ENCODE measurements around the gene INSRR.

GRCh38 chr1:156865258-156865657 lies 6.3 kb upstream of the INSRR start:
- TF ChIP-seq ATF3 (CRISPR knock-in tag; conservative IDR thresholded peaks at IDR 0.05) (no peak), HMGXB4 (CRISPR knock-in tag; IDR thresholded peaks at IDR 0.05) (no peak), IRF1 (CRISPR knock-in tag; IDR thresholded peaks at IDR 0.05) (no peak), CREM (CRISPR knock-in tag; IDR thresholded peaks at IDR 0.05) (no peak), NR3C1 (CRISPR knock-in tag; conservative IDR thresholded peaks at IDR 0.05; ENCODE audit: low read depth) (no peak), RELA (CRISPR knock-in tag; IDR thresholded peaks at IDR 0.05; ENCODE audit: borderline replicate concordance) (no peak), CREB1 (CRISPR knock-in tag; IDR thresholded peaks at IDR 0.05) (no peak), TEAD1 (CRISPR knock-in tag; IDR thresholded peaks at IDR 0.05) (no peak), ATF1 (CRISPR knock-in tag; IDR thresholded peaks at IDR 0.05) (no peak), EMX1 (CRISPR knock-in tag; IDR thresholded peaks at IDR 0.05) (no peak)
- TF ChIP-seq, protein P1, sequence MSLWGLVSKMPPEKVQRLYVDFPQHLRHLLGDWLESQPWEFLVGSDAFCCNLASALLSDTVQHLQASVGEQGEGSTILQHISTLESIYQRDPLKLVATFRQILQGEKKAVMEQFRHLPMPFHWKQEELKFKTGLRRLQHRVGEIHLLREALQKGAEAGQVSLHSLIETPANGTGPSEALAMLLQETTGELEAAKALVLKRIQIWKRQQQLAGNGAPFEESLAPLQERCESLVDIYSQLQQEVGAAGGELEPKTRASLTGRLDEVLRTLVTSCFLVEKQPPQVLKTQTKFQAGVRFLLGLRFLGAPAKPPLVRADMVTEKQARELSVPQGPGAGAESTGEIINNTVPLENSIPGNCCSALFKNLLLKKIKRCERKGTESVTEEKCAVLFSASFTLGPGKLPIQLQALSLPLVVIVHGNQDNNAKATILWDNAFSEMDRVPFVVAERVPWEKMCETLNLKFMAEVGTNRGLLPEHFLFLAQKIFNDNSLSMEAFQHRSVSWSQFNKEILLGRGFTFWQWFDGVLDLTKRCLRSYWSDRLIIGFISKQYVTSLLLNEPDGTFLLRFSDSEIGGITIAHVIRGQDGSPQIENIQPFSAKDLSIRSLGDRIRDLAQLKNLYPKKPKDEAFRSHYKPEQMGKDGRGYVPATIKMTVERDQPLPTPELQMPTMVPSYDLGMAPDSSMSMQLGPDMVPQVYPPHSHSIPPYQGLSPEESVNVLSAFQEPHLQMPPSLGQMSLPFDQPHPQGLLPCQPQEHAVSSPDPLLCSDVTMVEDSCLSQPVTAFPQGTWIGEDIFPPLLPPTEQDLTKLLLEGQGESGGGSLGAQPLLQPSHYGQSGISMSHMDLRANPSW (CRISPR knock-in tag; conservative IDR thresholded peaks at IDR 0.05; ENCODE audit: low read depth), result no peak
- TF ChIP-seq, protein P2, sequence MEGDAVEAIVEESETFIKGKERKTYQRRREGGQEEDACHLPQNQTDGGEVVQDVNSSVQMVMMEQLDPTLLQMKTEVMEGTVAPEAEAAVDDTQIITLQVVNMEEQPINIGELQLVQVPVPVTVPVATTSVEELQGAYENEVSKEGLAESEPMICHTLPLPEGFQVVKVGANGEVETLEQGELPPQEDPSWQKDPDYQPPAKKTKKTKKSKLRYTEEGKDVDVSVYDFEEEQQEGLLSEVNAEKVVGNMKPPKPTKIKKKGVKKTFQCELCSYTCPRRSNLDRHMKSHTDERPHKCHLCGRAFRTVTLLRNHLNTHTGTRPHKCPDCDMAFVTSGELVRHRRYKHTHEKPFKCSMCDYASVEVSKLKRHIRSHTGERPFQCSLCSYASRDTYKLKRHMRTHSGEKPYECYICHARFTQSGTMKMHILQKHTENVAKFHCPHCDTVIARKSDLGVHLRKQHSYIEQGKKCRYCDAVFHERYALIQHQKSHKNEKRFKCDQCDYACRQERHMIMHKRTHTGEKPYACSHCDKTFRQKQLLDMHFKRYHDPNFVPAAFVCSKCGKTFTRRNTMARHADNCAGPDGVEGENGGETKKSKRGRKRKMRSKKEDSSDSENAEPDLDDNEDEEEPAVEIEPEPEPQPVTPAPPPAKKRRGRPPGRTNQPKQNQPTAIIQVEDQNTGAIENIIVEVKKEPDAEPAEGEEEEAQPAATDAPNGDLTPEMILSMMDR (IDR thresholded peaks at IDR 0.05), result no peak
- TF ChIP-seq, protein P3, sequence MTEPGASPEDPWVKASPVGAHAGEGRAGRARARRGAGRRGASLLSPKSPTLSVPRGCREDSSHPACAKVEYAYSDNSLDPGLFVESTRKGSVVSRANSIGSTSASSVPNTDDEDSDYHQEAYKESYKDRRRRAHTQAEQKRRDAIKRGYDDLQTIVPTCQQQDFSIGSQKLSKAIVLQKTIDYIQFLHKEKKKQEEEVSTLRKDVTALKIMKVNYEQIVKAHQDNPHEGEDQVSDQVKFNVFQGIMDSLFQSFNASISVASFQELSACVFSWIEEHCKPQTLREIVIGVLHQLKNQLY (CRISPR knock-in tag; IDR thresholded peaks at IDR 0.05), result no peak
- TF ChIP-seq, protein P4, sequence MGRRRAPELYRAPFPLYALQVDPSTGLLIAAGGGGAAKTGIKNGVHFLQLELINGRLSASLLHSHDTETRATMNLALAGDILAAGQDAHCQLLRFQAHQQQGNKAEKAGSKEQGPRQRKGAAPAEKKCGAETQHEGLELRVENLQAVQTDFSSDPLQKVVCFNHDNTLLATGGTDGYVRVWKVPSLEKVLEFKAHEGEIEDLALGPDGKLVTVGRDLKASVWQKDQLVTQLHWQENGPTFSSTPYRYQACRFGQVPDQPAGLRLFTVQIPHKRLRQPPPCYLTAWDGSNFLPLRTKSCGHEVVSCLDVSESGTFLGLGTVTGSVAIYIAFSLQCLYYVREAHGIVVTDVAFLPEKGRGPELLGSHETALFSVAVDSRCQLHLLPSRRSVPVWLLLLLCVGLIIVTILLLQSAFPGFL (CRISPR knock-in tag; IDR thresholded peaks at IDR 0.05; ENCODE audit: borderline replicate concordance), result no peak
